ENCODE results near the gene MLXIP.
"Not testable (repeated sequence)": the region's sequence is repeated elsewhere in the genome, so short reads cannot be mapped to it uniquely, and the experiment has no call there.

The MLXIP gene

GRCh38 chr12:122078141-122079032, at the start of gene MLXIP:
TSS of gene MLXIP (plus strand) at chr12:122078756. CDS start at chr12:122078854, 98 bp downstream.
- DNase-seq, result peak; percentile 93

GRCh38 chr12:122028905-122029560, 49.5 kb upstream of the MLXIP start:
- no peak for DNase-seq

GRCh38 chr12:122029620-122030423, 48.7 kb upstream of the MLXIP start:
- DNase-seq, result no peak

GRCh38 chr12:122030424-122031035, 48.0 kb upstream of the MLXIP start:
- no peak for DNase-seq

GRCh38 chr12:122031342-122032216, 47.0 kb upstream of the MLXIP start:
- peak; percentile 25 for DNase-seq

GRCh38 chr12:122032580-122032979, 46.0 kb upstream of the MLXIP start:
- DNase-seq, result no peak

- no peak for DNase-seq
Observed at GRCh38 chr12:122035292-122035691, 43.3 kb upstream of the MLXIP start.

- DNase-seq, result no peak
Observed at GRCh38 chr12:122036153-122036552, 42.4 kb upstream of the MLXIP start.

- no peak for DNase-seq
Observed at GRCh38 chr12:122040579-122041386, 37.8 kb upstream of the MLXIP start.

GRCh38 chr12:122041458-122041857, 37.1 kb upstream of the MLXIP start:
- DNase-seq, result not testable (repeated sequence)

GRCh38 chr12:122042910-122043309, 35.6 kb upstream of the MLXIP start:
- no peak for DNase-seq

GRCh38 chr12:122043476-122043875, 35.1 kb upstream of the MLXIP start:
- no peak for DNase-seq

- no peak for DNase-seq
Observed at GRCh38 chr12:122045262-122045661, 33.3 kb upstream of the MLXIP start.

GRCh38 chr12:122046145-122046544, 32.4 kb upstream of the MLXIP start:
- no peak for DNase-seq

- DNase-seq, result peak; percentile 83
Observed at GRCh38 chr12:122048151-122048550, 30.4 kb upstream of the MLXIP start.

- no peak for DNase-seq
Observed at GRCh38 chr12:122049827-122050226, 28.7 kb upstream of the MLXIP start.

GRCh38 chr12:122050706-122051105, 27.9 kb upstream of the MLXIP start:
- no peak for DNase-seq

- DNase-seq, result no peak
Observed at GRCh38 chr12:122051231-122051876, 27.2 kb upstream of the MLXIP start.

- DNase-seq, result no peak
Observed at GRCh38 chr12:122052285-122052684, 26.3 kb upstream of the MLXIP start.

GRCh38 chr12:122054842-122055520, 23.6 kb upstream of the MLXIP start:
- no peak for DNase-seq

Measured in fibroblast of upper back skin (primary cell).